Suprapubic skin (tissue), 4 donors: ENCODE data around the gene CORO2A.

Experiments used
- CTCF ChIP-seq, 2 donors: fragments of 200-600 bp in 1 of 2; fragments of 450-650 bp in 1 of 2; sonication (generic) in 1 of 2; IDR thresholded peaks; one replicate each; pipeline ENCODE4 v1.5.1; 2016 to 2019; ENCODE audit warnings: antibody characterized with exemption in 2 of 2, mild to moderate bottlenecking in 1 of 2, moderate library complexity in 1 of 2
- POLR2A ChIP-seq, 2 donors: fragments of 450-650 bp; IDR thresholded peaks; one replicate each; pipeline ENCODE4 v1.6.1; 2017; ENCODE audit warnings: antibody characterized with exemption in 2 of 2, mild to moderate bottlenecking in 2 of 2, moderate library complexity in 2 of 2
- POLR2AphosphoS5 ChIP-seq, 3 donors: sonication (generic); formaldehyde crosslinking; IDR thresholded peaks; one replicate each; pipeline ENCODE4 v1.6.1; 2017; ENCODE audit warnings: antibody characterized with exemption in 3 of 3

GRCh38 chr9:98241357-98242300, 49.2 kb upstream of the CORO2A start:
- TF ChIP-seq CTCF (IDR thresholded peaks at IDR 0.05) (no peak), POLR2A (IDR thresholded peaks at IDR 0.05) (no peak), POLR2AphosphoS5 (IDR thresholded peaks at IDR 0.05) (no peak)
